ENCODE results near the gene CD36.

- TF ChIP-seq RBAK (tag by site-specific recombination; IDR thresholded peaks at IDR 0.05) (no peak), CTCF (tag by site-specific recombination; IDR thresholded peaks at IDR 0.05) (no peak), PRDM4 (tag by site-specific recombination; IDR thresholded peaks at IDR 0.05) (no peak), ZSCAN16 (tag by site-specific recombination; IDR thresholded peaks at IDR 0.05) (no peak)
These were observed 3.9 kb upstream of the CD36 start for GRCh38 chr7:80634505-80634904.
